MM.1S (cell line): ENCODE results near the gene SOX4.

ENCODE experiments used
- EZH2 ChIP-seq: fragments of 300-600 bp; sonication (generic); optimal IDR thresholded peaks from 2 replicates; pipeline ENCODE3; 2017; ENCODE audit warnings: low read depth, mild to moderate bottlenecking, antibody characterized with exemption, low read length, mixed read lengths
- EZH2phosphoT487 ChIP-seq: fragments of 300-600 bp; sonication (generic); IDR thresholded peaks from 2 replicates; pipeline ENCODE4 v1.6.1; 2018; ENCODE audit warnings: antibody characterized with exemption, low read length
- TF ChIP-seq, protein P1 (sequence below): fragments of 300-600 bp; sonication (generic); IDR thresholded peaks from 2 replicates; pipeline ENCODE4 v1.5.1; 2016; ENCODE audit warnings: antibody characterized with exemption, low read length, mixed read lengths

DNA sequence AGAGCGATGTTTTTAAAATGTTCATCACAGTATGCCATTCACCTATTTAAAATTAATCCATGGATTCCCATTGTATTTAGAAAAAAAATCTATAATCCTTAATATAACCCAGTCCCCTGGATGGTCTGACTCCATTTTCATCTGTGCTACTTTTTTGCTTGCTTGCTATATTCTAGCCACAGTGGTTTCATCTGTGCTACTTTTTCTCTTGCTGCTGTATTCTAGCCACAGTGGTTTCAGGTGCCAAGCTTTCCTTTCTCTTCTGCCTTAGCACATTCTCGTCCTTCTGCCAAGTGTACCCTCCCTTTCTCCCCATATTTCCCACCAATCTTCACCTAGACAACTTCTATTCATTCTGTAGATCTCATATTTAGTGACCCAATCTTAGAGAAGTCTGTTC, 33.3 kb upstream of the SOX4 start:
- TF ChIP-seq, protein P1, sequence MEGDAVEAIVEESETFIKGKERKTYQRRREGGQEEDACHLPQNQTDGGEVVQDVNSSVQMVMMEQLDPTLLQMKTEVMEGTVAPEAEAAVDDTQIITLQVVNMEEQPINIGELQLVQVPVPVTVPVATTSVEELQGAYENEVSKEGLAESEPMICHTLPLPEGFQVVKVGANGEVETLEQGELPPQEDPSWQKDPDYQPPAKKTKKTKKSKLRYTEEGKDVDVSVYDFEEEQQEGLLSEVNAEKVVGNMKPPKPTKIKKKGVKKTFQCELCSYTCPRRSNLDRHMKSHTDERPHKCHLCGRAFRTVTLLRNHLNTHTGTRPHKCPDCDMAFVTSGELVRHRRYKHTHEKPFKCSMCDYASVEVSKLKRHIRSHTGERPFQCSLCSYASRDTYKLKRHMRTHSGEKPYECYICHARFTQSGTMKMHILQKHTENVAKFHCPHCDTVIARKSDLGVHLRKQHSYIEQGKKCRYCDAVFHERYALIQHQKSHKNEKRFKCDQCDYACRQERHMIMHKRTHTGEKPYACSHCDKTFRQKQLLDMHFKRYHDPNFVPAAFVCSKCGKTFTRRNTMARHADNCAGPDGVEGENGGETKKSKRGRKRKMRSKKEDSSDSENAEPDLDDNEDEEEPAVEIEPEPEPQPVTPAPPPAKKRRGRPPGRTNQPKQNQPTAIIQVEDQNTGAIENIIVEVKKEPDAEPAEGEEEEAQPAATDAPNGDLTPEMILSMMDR, result no peak
- TF ChIP-seq EZH2 (no peak), EZH2phosphoT487 (no peak)
